IMR-90 (cell line): ENCODE measurements around the gene CTNND2. TPM values are rescaled to one million over a fixed set of nuclear protein-coding genes. Genes with fewer than 3 reads are reported as not detected.

ENCODE experiments used
- ATAC-seq: fragments of 200-7000 bp; cut with Tn5 transposase; 2 replicates; pipeline ENCODE4 v1.9.1; 2020; ENCODE audit warnings: low read depth, mild to moderate bottlenecking, moderate library complexity
- BruUV-seq: library from RNA; stranded (reverse); fragments of 400-500 nt; replicated peaks from 2 replicates; lab custom pipeline; 2021; lab: Mats Ljungman, UMichigan
- CTCF ChIA-PET: fragments of 300-600 bp; formaldehyde crosslinking; extraction: SDS; loops from one replicate; lab custom pipeline; 2021; ENCODE audit warnings: antibody characterized with exemption; lab: Yijun Ruan, JAX
- POLR2A ChIA-PET: fragments of 300-600 bp; sonication (Branson Sonifier 250); formaldehyde crosslinking; loops from one replicate; lab custom pipeline; 2022; ENCODE audit warnings: antibody characterized with exemption; ENCODE audit not compliant: unreplicated experiment; lab: Charles Lee
- DNase-seq: peaks from one replicate; pipeline ENCODE4 v3.0.0; 2013
- H2AFZ ChIP-seq: replicated peaks from 2 replicates; pipeline ENCODE3; 2013; ENCODE audit warnings: low read length, mild to moderate bottlenecking; ENCODE audit not compliant: poor library complexity
- H2AK5ac ChIP-seq: 2 replicates; pipeline ENCODE4 v1.6.1; 2013; ENCODE audit warnings: low read depth, low read length, inconsistent platforms
- H2AK9ac ChIP-seq: replicated peaks from 2 replicates; pipeline ENCODE3; 2013; ENCODE audit warnings: mild to moderate bottlenecking, low read depth, low read length, moderate library complexity; ENCODE audit not compliant: poor library complexity
- H2BK120ac ChIP-seq: 2 replicates; pipeline ENCODE4 v1.6.1; 2013; ENCODE audit warnings: low read depth, low read length, inconsistent platforms
- H2BK15ac ChIP-seq: 3 replicates; pipeline ENCODE4 v1.6.1; 2013; ENCODE audit warnings: low read depth, low read length, inconsistent platforms
- H2BK20ac ChIP-seq: 2 replicates; pipeline ENCODE4 v1.6.1; 2013; ENCODE audit warnings: low read depth, mild to moderate bottlenecking, inconsistent platforms, low read length, moderate library complexity
- H2BK5ac ChIP-seq: 2 replicates; pipeline ENCODE4 v1.6.1; 2013; ENCODE audit warnings: mild to moderate bottlenecking, low read depth, low read length, inconsistent platforms; ENCODE audit not compliant: poor library complexity, severe bottlenecking
- H3K14ac ChIP-seq: replicated peaks from 2 replicates; pipeline ENCODE4 v1.6.1; 2013; ENCODE audit warnings: low read depth, low read length, inconsistent platforms
- H3K18ac ChIP-seq: 2 replicates; pipeline ENCODE4 v1.6.1; 2013; ENCODE audit warnings: low read depth, low read length, control low read depth
- H3K23ac ChIP-seq: 2 replicates; pipeline ENCODE4 v1.6.1; 2013; ENCODE audit warnings: low read depth, low read length, inconsistent platforms
- H3K27ac ChIP-seq: 2 replicates; pipeline ENCODE4 v1.5.1; 2013; ENCODE audit warnings: mild to moderate bottlenecking, control low read depth, low read length; ENCODE audit not compliant: insufficient read depth
- H3K27me3 ChIP-seq: 2 replicates; pipeline ENCODE4 v1.6.1; 2013; ENCODE audit warnings: low read length; ENCODE audit not compliant: control insufficient read depth, insufficient read depth
- H3K36me3 ChIP-seq: 2 replicates; pipeline ENCODE4 v1.6.1; 2013; ENCODE audit warnings: low read length, mixed read lengths; ENCODE audit not compliant: control insufficient read depth, insufficient read depth
- H3K4ac ChIP-seq: 2 replicates; pipeline ENCODE4 v1.6.1; 2013; ENCODE audit warnings: low read depth, low read length, inconsistent platforms
- H3K4me1 ChIP-seq: 2 replicates; pipeline ENCODE4 v1.6.1; 2013; ENCODE audit warnings: low read length, mixed read lengths; ENCODE audit not compliant: control insufficient read depth, insufficient read depth
- H3K4me2 ChIP-seq: 2 replicates; pipeline ENCODE4 v1.6.1; 2013; ENCODE audit warnings: low read depth, mild to moderate bottlenecking, control low read depth, low read length, moderate library complexity
- H3K4me3 ChIP-seq: 2 replicates; pipeline ENCODE4 v1.5.1; 2013; ENCODE audit warnings: low read depth, mild to moderate bottlenecking, control low read depth, low read length, moderate library complexity; ENCODE audit not compliant: insufficient read depth
- H3K56ac ChIP-seq: 2 replicates; pipeline ENCODE4 v1.6.1; 2013; ENCODE audit warnings: low read length, inconsistent platforms; ENCODE audit not compliant: insufficient read depth; ENCODE audit errors: extremely low read depth
- H3K79me1 ChIP-seq, 2 experiments: 2 replicates each; pipeline ENCODE4 v1.6.1; 2013; ENCODE audit warnings: low read length in 2 of 2, inconsistent platforms in 1 of 2, low read depth in 1 of 2
- H3K9ac ChIP-seq: 2 replicates; pipeline ENCODE4 v1.6.1; 2013; ENCODE audit warnings: low read depth, low read length, control low read depth
- H3K9me1 ChIP-seq: 2 replicates; pipeline ENCODE4 v1.6.1; 2013; ENCODE audit warnings: low read length, inconsistent platforms; ENCODE audit not compliant: insufficient read depth
- H3K9me3 ChIP-seq: 2 replicates; pipeline ENCODE4 v1.6.1; 2013; ENCODE audit warnings: low read length; ENCODE audit not compliant: control insufficient read depth, insufficient read depth
- H4K20me1 ChIP-seq: 2 replicates; pipeline ENCODE4 v1.6.1; 2013; ENCODE audit warnings: low read length, inconsistent platforms; ENCODE audit not compliant: insufficient read depth
- H4K5ac ChIP-seq: 2 replicates; pipeline ENCODE4 v1.6.1; 2013; ENCODE audit warnings: mild to moderate bottlenecking, low read depth, low read length, control low read depth
- H4K8ac ChIP-seq, 2 experiments: 2 replicates each; pipeline ENCODE4 v1.6.1; 2013; ENCODE audit warnings: low read depth in 2 of 2, low read length in 2 of 2, control low read depth in 1 of 2, inconsistent platforms in 1 of 2
- H4K91ac ChIP-seq: 2 replicates; pipeline ENCODE4 v1.6.1; 2013; ENCODE audit warnings: low read depth, low read length, inconsistent platforms; ENCODE audit not compliant: insufficient read depth
- FOS ChIP-seq: fragments of 150-350 bp; IDR thresholded peaks from 2 replicates; pipeline ENCODE4 v1.6.1; 2016; ENCODE audit warnings: low read depth, low read length
- MAFK ChIP-seq: IDR thresholded peaks from 2 replicates; pipeline ENCODE4 v1.6.1; 2012; ENCODE audit warnings: low read depth, low read length, improper control_type of control experiment
- MAZ ChIP-seq: IDR thresholded peaks from 2 replicates; pipeline ENCODE4 v1.6.1; 2012; ENCODE audit warnings: low read depth, mild to moderate bottlenecking, low read length, improper control_type of control experiment, moderate library complexity, borderline replicate concordance
- MXI1 ChIP-seq: IDR thresholded peaks from 2 replicates; pipeline ENCODE4 v1.6.1; 2012; ENCODE audit warnings: low read depth, mild to moderate bottlenecking, low read length, moderate library complexity, borderline replicate concordance
- NFE2L2 ChIP-seq: fragments of 150-350 bp; IDR thresholded peaks from 2 replicates; pipeline ENCODE4 v1.6.1; 2016; ENCODE audit warnings: low read depth, mild to moderate bottlenecking, low read length
- RFX5 ChIP-seq: IDR thresholded peaks from 2 replicates; pipeline ENCODE4 v1.8.0; 2012; ENCODE audit warnings: low read depth, mild to moderate bottlenecking, low read length, moderate library complexity
- SMC3 ChIP-seq: fragments of 150-350 bp; IDR thresholded peaks from 2 replicates; pipeline ENCODE4 v1.6.1; 2016; ENCODE audit warnings: low read depth, mild to moderate bottlenecking, antibody characterized with exemption, low read length, moderate library complexity
- WGBS, 2 experiments: methylation state at CpG; one replicate each; pipeline versions ENCODE4 v1.1.5 to v1.1.7; 2013; ENCODE audit warnings: missing lambda C conversion rate in 2 of 2; ENCODE audit not compliant: insufficient read length in 1 of 2; ENCODE audit errors: extremely low coverage in 2 of 2; 5-methylcytosine and 5-hydroxymethylcytosine counted together
- dilution Hi-C: fragments of 300-500 bp; cut with HindIII; formaldehyde crosslinking; loops from one replicate; pipeline ENCODE4 v1.14.3; 2018; ENCODE audit warnings: low sequenced_read_pairs; ENCODE audit not compliant: unreplicated experiment
- in situ Hi-C: fragments of 300-500 bp; cut with MboI; formaldehyde crosslinking; loops from 3 replicates; pipeline ENCODE4 v1.14.3; 2019; ENCODE audit warnings: low sequenced_read_pairs, inconsistent platforms, mixed read lengths
- intact Hi-C: fragments of 100-400 bp; cut with micrococcal nuclease; formaldehyde crosslinking; loops from 2 replicates; pipeline ENCODE4 v1.10.0; 2022
- polyA plus RNA-seq, 3 experiments: library from polyadenylated mRNA; depleted of rRNA; stranded (reverse); fragments of >200 nt; gene quantifications; 2 replicates each; pipeline ENCODE4 v1.2.3, GENCODE V29; 2012; ENCODE audit warnings: low replicate concordance in 1 of 3
- total RNA-seq: library from RNA; depleted of rRNA; stranded (reverse); fragments of >200 nt; gene quantifications from 2 replicates; pipeline ENCODE4 v1.2.3, GENCODE V29; 2012
- TF ChIP-seq, protein P1 (sequence below): fragments of 150-350 bp; IDR thresholded peaks from 2 replicates; pipeline ENCODE4 v1.6.1; 2017; ENCODE audit warnings: mild to moderate bottlenecking, antibody characterized with exemption, low read length, low read depth
- TF ChIP-seq, protein P2 (sequence below): conservative IDR thresholded peaks from 2 replicates; pipeline ENCODE4 v1.5.1; 2012; ENCODE audit warnings: mild to moderate bottlenecking, low read depth, low read length, improper control_type of control experiment
- TF ChIP-seq, protein P3 (sequence below): fragments of 150-350 bp; IDR thresholded peaks from 2 replicates; pipeline ENCODE4 v1.6.1; 2016; ENCODE audit warnings: low read depth, mild to moderate bottlenecking, low read length, moderate library complexity, borderline replicate concordance

CTNND2 gene
- total and polyA plus RNA-seq, 2 of the 4 experiments (the other 2 are of a cell fraction): not detected

DNA sequence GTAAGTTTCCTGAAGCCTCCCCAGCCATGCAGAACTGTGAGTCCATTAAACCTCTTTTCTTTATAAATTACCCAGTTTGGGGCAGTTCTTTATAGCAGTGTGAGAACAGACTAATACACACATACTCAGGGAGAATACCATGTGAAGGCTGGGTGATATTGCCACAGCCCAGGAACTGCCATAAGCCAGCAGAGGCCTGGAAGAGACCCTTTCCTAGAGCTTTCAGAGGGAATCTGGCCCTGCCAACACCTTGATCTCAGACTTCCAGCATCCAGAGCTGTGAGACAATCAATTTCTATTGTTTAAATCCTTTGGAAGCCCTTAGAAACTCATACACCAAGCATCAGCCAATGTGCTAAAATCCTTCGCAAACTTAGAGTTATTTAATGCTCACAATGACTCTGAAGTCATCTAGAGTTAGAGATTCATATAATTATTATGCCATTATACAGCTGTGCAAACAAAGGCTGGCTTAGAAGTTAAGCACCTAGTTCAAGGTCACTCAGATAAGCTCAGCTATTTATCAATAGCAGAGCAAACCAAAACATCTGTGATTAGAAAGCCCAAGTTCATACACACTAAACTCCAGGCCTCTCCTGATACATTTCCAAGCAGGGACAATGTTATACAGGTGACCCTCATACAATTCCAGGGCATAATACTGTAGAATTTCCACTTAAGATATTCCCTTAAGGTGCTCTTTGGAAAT lies 611.4 kb downstream of the CTNND2 start:
- CTCF ChIA-PET: no interaction called here
- no peak overlapping the region for H3K23ac ChIP-seq
- no peaks in the 10 kb centered on the region for H3K36me3 ChIP-seq
- no peaks in the 10 kb centered on the region for H3K9me3 ChIP-seq
- no peak overlapping the region for H3K4me3 ChIP-seq
- H3K4me2 ChIP-seq: no peak overlapping the region
- BruUV-seq: no TSS peak
- no peak overlapping the region for H2BK15ac ChIP-seq
- H4K91ac ChIP-seq: no peak overlapping the region
- no peaks in the 10 kb centered on the region for H3K4me1 ChIP-seq
- H3K9ac ChIP-seq: no peak overlapping the region
- H3K18ac ChIP-seq: no peak overlapping the region
- no peaks in the 10 kb centered on the region for H3K79me1 ChIP-seq
- dilution Hi-C loops (no loop called here), in situ Hi-C loops (no loop called here), intact Hi-C loops (no loop called here)
- H2AK9ac ChIP-seq: no peak overlapping the region
- TF ChIP-seq MAZ: no peak
- TF ChIP-seq RFX5: no peak
- TF ChIP-seq, protein P1, sequence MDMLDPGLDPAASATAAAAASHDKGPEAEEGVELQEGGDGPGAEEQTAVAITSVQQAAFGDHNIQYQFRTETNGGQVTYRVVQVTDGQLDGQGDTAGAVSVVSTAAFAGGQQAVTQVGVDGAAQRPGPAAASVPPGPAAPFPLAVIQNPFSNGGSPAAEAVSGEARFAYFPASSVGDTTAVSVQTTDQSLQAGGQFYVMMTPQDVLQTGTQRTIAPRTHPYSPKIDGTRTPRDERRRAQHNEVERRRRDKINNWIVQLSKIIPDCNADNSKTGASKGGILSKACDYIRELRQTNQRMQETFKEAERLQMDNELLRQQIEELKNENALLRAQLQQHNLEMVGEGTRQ: no peak
- TF ChIP-seq FOS: no peak
- no peak for TF ChIP-seq MXI1
- no peak for TF ChIP-seq MAFK
- TF ChIP-seq, protein P2, sequence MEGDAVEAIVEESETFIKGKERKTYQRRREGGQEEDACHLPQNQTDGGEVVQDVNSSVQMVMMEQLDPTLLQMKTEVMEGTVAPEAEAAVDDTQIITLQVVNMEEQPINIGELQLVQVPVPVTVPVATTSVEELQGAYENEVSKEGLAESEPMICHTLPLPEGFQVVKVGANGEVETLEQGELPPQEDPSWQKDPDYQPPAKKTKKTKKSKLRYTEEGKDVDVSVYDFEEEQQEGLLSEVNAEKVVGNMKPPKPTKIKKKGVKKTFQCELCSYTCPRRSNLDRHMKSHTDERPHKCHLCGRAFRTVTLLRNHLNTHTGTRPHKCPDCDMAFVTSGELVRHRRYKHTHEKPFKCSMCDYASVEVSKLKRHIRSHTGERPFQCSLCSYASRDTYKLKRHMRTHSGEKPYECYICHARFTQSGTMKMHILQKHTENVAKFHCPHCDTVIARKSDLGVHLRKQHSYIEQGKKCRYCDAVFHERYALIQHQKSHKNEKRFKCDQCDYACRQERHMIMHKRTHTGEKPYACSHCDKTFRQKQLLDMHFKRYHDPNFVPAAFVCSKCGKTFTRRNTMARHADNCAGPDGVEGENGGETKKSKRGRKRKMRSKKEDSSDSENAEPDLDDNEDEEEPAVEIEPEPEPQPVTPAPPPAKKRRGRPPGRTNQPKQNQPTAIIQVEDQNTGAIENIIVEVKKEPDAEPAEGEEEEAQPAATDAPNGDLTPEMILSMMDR: no peak
- TF ChIP-seq SMC3: no peak
- no peak for TF ChIP-seq NFE2L2
- TF ChIP-seq, protein P3, sequence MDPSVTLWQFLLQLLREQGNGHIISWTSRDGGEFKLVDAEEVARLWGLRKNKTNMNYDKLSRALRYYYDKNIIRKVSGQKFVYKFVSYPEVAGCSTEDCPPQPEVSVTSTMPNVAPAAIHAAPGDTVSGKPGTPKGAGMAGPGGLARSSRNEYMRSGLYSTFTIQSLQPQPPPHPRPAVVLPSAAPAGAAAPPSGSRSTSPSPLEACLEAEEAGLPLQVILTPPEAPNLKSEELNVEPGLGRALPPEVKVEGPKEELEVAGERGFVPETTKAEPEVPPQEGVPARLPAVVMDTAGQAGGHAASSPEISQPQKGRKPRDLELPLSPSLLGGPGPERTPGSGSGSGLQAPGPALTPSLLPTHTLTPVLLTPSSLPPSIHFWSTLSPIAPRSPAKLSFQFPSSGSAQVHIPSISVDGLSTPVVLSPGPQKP: no peak
- no peak overlapping the region for H2BK120ac ChIP-seq
- H3K14ac ChIP-seq: no peak overlapping the region
- H4K5ac ChIP-seq: no peak overlapping the region
- WGBS, 2 experiments: no CpG with 5 or more reads among the region's 1 CpG
- no peak overlapping the region for H2BK20ac ChIP-seq
- no peak overlapping the region for H2BK5ac ChIP-seq
- H2AFZ ChIP-seq: no peak overlapping the region
- H4K8ac ChIP-seq: no peak overlapping the region
- no peak for DNase-seq
- POLR2A ChIA-PET: no interaction called here
- H3K27me3 ChIP-seq: no peaks in the 10 kb centered on the region
- H3K27ac ChIP-seq: no peak overlapping the region
- no peak overlapping the region for H2AK5ac ChIP-seq
- no peak overlapping the region for H3K4ac ChIP-seq
- H3K9me1 ChIP-seq: no peaks in the 10 kb centered on the region
- ATAC-seq: no peak
- H3K56ac ChIP-seq: no peak overlapping the region
- no peaks in the 10 kb centered on the region for H4K20me1 ChIP-seq
